Tibial nerve (tissue), 4 donors: ENCODE results near the gene OLFM1. TPM values are rescaled to one million over a fixed set of nuclear protein-coding genes. Genes with fewer than 3 reads are reported as not detected.

Experiments
- DNase-seq, 2 donors: peaks; one replicate each; pipeline ENCODE4 v3.0.0-alpha.2; 2019; ENCODE audit warnings: low spot score in 2 of 2
- H3K27ac ChIP-seq, 4 donors: fragments of 200-600 bp; sonication (generic) in 3 of 4; one replicate each; pipeline ENCODE4 v1.5.1; 2017 to 2019; ENCODE audit warnings: mild to moderate bottlenecking in 1 of 4
- H3K27me3 ChIP-seq, 2 donors: fragments of 200-600 bp; sonication (generic) in 1 of 2; one replicate each; pipeline versions ENCODE4 v1.5.1 to v1.6.0; 2017 to 2019
- H3K36me3 ChIP-seq, 3 donors: fragments of 200-600 bp; sonication (generic); one replicate each; pipeline ENCODE4 v1.5.1; 2018 to 2019
- H3K4me1 ChIP-seq, 4 donors: fragments of 200-600 bp; sonication (generic) in 3 of 4; one replicate each; pipeline ENCODE4 v1.5.1; 2017 to 2019
- H3K4me3 ChIP-seq, 4 donors: fragments of 200-600 bp; sonication (generic) in 3 of 4; one replicate each; pipeline ENCODE4 v1.5.1; 2017 to 2019; ENCODE audit warnings: mild to moderate bottlenecking in 1 of 4, moderate library complexity in 1 of 4
- H3K9me3 ChIP-seq, 4 donors: fragments of 200-600 bp; sonication (generic) in 3 of 4; one replicate each; pipeline ENCODE4 v1.5.1; 2017 to 2019
- CTCF ChIP-seq, 5 experiments: fragments of 200-600 bp in 3 of 5; fragments of 450-650 bp in 2 of 5; sonication (generic) in 3 of 5; IDR thresholded peaks; one replicate each; pipeline ENCODE4 v1.5.1; 2016 to 2019; ENCODE audit warnings: antibody characterized with exemption in 5 of 5, mild to moderate bottlenecking in 3 of 5, moderate library complexity in 2 of 5
- EP300 ChIP-seq, 2 donors: sonication (generic); formaldehyde crosslinking; IDR thresholded peaks; one replicate each; pipeline ENCODE4 v1.6.1; 2017; ENCODE audit warnings: antibody characterized with exemption in 2 of 2, mild to moderate bottlenecking in 1 of 2
- POLR2A ChIP-seq, 2 donors: fragments of 450-650 bp; IDR thresholded peaks; one replicate each; pipeline ENCODE4 v1.6.1; 2017; ENCODE audit warnings: antibody characterized with exemption in 2 of 2, mild to moderate bottlenecking in 2 of 2, moderate library complexity in 2 of 2
- WGBS, 2 donors: methylation state at CpG; one replicate each; pipeline ENCODE4 v1.1.5; 2018; 5-methylcytosine and 5-hydroxymethylcytosine counted together
- total RNA-seq, 4 donors: library from RNA; depleted of rRNA; stranded (reverse); fragments of >200 nt; gene quantifications; one replicate each; pipeline ENCODE4 v1.1.0, GENCODE V29; 2016

OLFM1 gene
- total RNA-seq, 4 donors from 2014 or later = 30.3 to 63.8 (median 38.3) TPM

DNA sequence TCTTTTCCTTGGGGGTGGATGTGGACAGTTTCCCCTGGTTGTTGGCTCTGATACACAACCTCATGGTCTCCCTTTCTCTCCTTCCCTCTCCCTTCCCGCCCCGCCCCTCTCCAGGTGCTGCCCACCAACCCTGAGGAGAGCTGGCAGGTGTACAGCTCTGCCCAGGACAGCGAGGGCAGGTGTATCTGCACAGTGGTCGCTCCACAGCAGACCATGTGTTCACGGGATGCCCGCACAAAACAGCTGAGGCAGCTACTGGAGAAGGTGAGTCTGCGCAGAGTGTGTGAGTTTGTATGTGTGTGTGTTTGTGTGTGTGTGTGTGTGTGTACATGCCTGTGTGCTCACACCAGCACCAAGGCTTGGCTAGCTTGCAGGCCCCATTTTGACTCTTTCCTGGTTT, 2.6 kb downstream of the OLFM1 start:
- H3K4me1 ChIP-seq = peaks cover 0 to 49% (median 14%) of the 10 kb centered on the region in 4 donors
- no peak for DNase-seq
- no peak for TF ChIP-seq EP300 (IDR thresholded peaks at IDR 0.05)
- no peak for TF ChIP-seq POLR2A (IDR thresholded peaks at IDR 0.05)
- no peak for TF ChIP-seq CTCF (IDR thresholded peaks at IDR 0.05)
- H3K27me3 ChIP-seq = peaks cover 0 to 16% of the 10 kb centered on the region in 2 donors
- no peak overlapping the region for H3K4me3 ChIP-seq
- H3K36me3 ChIP-seq = peaks cover 0 to 11% (median 0%) of the 10 kb centered on the region in 3 donors
- no peak overlapping the region for H3K27ac ChIP-seq
- 96 to 100% methylated on average over 5 to 7 of the region's 7 CpGs for WGBS, 2 donors
- H3K9me3 ChIP-seq = no peaks in the 10 kb centered on the region

GRCh38 chr9:135090547-135090946, 3.1 kb downstream of the OLFM1 start:
- WGBS, 2 donors = 54 to 71% methylated on average over 5 of the region's 5 CpGs

GRCh38 chr9:135091545-135091944, 4.1 kb downstream of the OLFM1 start:
- H3K36me3 ChIP-seq = peaks cover 0 to 19% (median 0%) of the 10 kb centered on the region in 3 donors
- no peak overlapping the region for H3K4me3 ChIP-seq
- H3K27ac ChIP-seq = no peak overlapping the region
- DNase-seq = no peak
- H3K27me3 ChIP-seq = peaks cover 0 to 16% of the 10 kb centered on the region in 2 donors
- no peaks in the 10 kb centered on the region for H3K9me3 ChIP-seq
- WGBS, 2 donors = 90 to 92% methylated on average over 1 of the region's 1 CpG
- TF ChIP-seq CTCF (IDR thresholded peaks at IDR 0.05) (no peak), EP300 (IDR thresholded peaks at IDR 0.05) (no peak), POLR2A (IDR thresholded peaks at IDR 0.05) (no peak)
- peaks cover 0 to 36% (median 10%) of the 10 kb centered on the region in 4 donors for H3K4me1 ChIP-seq

More at GRCh38 chr9:135090547-135090946, 3.1 kb downstream of the OLFM1 start:
- peaks cover 0 to 46% (median 14%) of the 10 kb centered on the region in 4 donors for H3K4me1 ChIP-seq
- H3K27me3 ChIP-seq = peaks cover 0 to 16% of the 10 kb centered on the region in 2 donors
- no peaks in the 10 kb centered on the region for H3K9me3 ChIP-seq
- no peak overlapping the region for H3K27ac ChIP-seq
- no peak for DNase-seq
- TF ChIP-seq CTCF (IDR thresholded peaks at IDR 0.05) (no peak), EP300 (IDR thresholded peaks at IDR 0.05) (no peak), POLR2A (IDR thresholded peaks at IDR 0.05) (no peak)
- H3K36me3 ChIP-seq = peaks cover 0 to 11% (median 0%) of the 10 kb centered on the region in 3 donors
- no peak overlapping the region for H3K4me3 ChIP-seq

GRCh38 chr9:135093111-135093510, 5.6 kb downstream of the OLFM1 start:
- Histone ChIP-seq H3K9me3 (no peaks in the 10 kb centered on the region), H3K4me1 (peaks cover 0 to 24% (median 3%) of the 10 kb centered on the region in 4 donors), H3K27me3 (peaks cover 0 to 9% of the 10 kb centered on the region in 2 donors), H3K36me3 (peaks cover 0 to 29% (median 0%) of the 10 kb centered on the region in 3 donors), H3K27ac (no peak overlapping the region), H3K4me3 (no peak overlapping the region)
- TF ChIP-seq POLR2A (IDR thresholded peaks at IDR 0.05) = no peak
- TF ChIP-seq CTCF (IDR thresholded peaks at IDR 0.05) = no peak
- no peak for TF ChIP-seq EP300 (IDR thresholded peaks at IDR 0.05)
- DNase-seq = no peak
- WGBS, 2 donors = 76 to 82% methylated on average over 4 to 5 of the region's 5 CpGs

DNA sequence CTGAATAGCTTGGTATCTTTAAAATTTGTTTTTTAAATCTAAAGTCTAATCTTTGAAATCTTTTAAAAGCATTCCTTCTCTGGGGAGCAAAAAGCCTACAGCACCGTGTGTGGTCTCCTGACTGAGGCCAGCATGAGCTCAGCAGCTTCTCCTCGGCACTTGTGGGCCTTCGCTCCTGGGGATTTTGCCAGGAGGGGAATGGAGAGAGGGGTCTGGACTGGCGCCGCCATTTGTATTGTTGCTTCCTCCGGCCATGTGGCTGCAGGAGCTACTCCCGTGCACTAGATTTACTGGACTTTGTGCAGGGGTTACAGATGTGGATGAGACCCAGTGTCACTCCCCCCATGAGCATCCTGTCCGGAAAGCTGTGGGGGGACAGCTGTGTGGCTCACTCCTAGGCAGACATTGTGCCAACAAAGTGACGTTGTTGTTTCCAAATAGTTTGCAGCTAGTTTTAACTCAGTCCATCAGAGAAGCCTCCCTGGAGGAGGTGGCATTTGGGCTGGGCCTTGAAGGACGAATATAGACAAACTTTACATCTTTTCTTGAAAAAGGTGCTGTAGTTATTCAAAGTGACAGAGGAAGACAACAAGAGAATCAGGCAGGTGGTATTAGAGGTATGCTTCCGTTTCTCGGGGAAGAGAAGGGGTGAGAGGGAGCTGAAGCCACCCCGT, 6.6 kb downstream of the OLFM1 start:
- no peak overlapping the region for H3K27ac ChIP-seq
- H3K27me3 ChIP-seq = peaks cover 0 to under 1% of the 10 kb centered on the region in 2 donors
- H3K9me3 ChIP-seq = no peaks in the 10 kb centered on the region
- no peak for DNase-seq
- 65 to 75% methylated on average over 13 of the region's 13 CpGs for WGBS, 2 donors
- peaks cover 0 to 14% (median 0%) of the 10 kb centered on the region in 4 donors for H3K4me1 ChIP-seq
- TF ChIP-seq EP300 (IDR thresholded peaks at IDR 0.05) (no peak), POLR2A (IDR thresholded peaks at IDR 0.05) (no peak), CTCF (IDR thresholded peaks at IDR 0.05) (no peak)
- H3K36me3 ChIP-seq = peaks cover 0 to 38% (median 0%) of the 10 kb centered on the region in 3 donors
- H3K4me3 ChIP-seq = no peak overlapping the region
